Brain microvascular endothelial cell (primary cell): ENCODE results near the gene ANKRD40.

Source experiments
- DNase-seq: peaks from one replicate; pipeline ENCODE4 v3.0.0-alpha.2; 2020
- H3K27ac ChIP-seq: fragments of 250-450 bp; sonication (Bioruptor Pico); 2 replicates; pipeline ENCODE4 v1.5.1; 2020; ENCODE audit warnings: mild to moderate bottlenecking, moderate library complexity
- H3K27me3 ChIP-seq: fragments of 250-450 bp; sonication (Bioruptor Pico); replicated peaks from 2 replicates; pipeline ENCODE4 v1.5.1; 2020; ENCODE audit warnings: mild to moderate bottlenecking
- H3K36me3 ChIP-seq: fragments of 250-450 bp; sonication (Bioruptor Pico); replicated peaks from 2 replicates; pipeline ENCODE4 v1.5.1; 2020; ENCODE audit warnings: mild to moderate bottlenecking
- H3K4me3 ChIP-seq: 2 replicates; pipeline ENCODE4 v1.5.1; 2011; ENCODE audit warnings: low read depth, mild to moderate bottlenecking, control low read depth, low read length, moderate library complexity
- in situ Hi-C: cut with HindIII; loops from 2 replicates; pipeline ENCODE4 v1.10.0; 2017; ENCODE audit warnings: low sequenced_read_pairs, low pct_ligation_motif_present
- TF ChIP-seq, protein P1 (sequence below): IDR thresholded peaks from 2 replicates; pipeline ENCODE4 v1.5.1; 2011; ENCODE audit warnings: low read depth, mild to moderate bottlenecking, moderate library complexity, low read length, control low read depth, inconsistent platforms; ENCODE audit errors: missing control alignments

The ANKRD40 gene, protein sequence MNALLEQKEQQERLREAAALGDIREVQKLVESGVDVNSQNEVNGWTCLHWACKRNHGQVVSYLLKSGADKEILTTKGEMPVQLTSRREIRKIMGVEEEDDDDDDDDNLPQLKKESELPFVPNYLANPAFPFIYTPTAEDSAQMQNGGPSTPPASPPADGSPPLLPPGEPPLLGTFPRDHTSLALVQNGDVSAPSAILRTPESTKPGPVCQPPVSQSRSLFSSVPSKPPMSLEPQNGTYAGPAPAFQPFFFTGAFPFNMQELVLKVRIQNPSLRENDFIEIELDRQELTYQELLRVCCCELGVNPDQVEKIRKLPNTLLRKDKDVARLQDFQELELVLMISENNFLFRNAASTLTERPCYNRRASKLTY

DNA sequence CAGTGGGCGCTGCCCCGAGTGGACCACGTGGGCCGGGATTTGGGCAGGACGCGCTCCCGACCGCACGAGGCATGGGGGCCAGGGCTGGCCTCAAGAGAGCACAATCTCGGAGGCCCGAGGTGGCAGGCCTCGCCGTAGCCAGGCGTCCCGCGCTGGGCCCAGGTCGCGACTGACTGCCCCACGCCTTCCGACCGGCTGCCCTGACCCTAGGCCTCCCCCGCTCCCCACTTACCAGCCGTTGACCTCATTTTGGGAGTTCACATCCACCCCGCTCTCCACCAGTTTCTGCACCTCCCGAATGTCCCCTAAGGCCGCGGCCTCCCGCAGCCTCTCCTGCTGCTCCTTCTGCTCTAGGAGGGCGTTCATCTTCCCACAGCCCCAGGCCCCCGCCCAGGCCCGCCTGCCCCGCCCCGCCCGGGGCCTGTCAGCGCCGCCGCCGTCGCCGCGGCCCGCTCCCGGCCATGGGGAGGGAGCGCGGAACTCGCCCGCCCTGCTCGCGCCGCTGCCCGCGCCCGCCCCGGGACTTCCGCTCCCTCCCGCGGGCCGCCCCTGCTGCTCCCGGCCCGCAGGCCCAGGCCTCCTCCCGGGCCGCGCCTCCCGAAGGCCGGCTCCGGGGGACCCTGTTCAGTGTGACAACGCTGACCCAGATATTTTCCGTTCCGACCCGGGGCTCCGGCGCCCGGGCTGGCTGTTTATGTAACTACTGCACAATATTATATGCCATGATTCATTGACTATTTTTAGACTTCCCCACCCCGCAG lies at the start of gene ANKRD40:
ANKRD40 (minus strand) TSS at position 626 of the 761 bp plus-strand sequence; CDS start at position 366, 260 bp downstream.
- peaks cover 3% of the 10 kb centered on the region for H3K36me3 ChIP-seq
- H3K4me3 ChIP-seq = peak within 1 kb of the TSS; percentile 90
- in situ Hi-C loops = no loop called here
- H3K27ac ChIP-seq = peak within 1 kb of the TSS; percentile 83
- TF ChIP-seq, protein P1, sequence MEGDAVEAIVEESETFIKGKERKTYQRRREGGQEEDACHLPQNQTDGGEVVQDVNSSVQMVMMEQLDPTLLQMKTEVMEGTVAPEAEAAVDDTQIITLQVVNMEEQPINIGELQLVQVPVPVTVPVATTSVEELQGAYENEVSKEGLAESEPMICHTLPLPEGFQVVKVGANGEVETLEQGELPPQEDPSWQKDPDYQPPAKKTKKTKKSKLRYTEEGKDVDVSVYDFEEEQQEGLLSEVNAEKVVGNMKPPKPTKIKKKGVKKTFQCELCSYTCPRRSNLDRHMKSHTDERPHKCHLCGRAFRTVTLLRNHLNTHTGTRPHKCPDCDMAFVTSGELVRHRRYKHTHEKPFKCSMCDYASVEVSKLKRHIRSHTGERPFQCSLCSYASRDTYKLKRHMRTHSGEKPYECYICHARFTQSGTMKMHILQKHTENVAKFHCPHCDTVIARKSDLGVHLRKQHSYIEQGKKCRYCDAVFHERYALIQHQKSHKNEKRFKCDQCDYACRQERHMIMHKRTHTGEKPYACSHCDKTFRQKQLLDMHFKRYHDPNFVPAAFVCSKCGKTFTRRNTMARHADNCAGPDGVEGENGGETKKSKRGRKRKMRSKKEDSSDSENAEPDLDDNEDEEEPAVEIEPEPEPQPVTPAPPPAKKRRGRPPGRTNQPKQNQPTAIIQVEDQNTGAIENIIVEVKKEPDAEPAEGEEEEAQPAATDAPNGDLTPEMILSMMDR = no peak
- DNase-seq = peak; percentile 91
- no peaks in the 10 kb centered on the region for H3K27me3 ChIP-seq

DNA sequence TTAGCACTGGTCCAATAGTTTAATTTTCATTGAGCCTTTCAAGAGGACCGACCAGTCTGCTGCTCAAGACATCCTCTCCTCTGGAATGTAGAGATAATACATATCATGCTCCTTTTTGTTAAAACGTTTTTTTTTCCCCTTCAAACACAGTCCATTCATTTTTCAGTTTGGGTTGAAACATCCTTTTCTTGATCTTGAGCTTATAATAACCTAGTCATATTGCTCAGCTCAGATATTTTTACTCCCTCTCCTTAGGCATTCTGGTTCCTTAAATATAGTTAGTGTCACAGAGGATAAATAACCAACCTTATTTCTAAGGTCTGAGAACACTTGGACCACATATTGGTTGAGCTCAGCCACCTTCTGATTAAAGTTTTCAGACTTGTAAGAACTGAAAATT lies 46.8 kb upstream of the ANKRD40 start:
- TF ChIP-seq, protein P1 = no peak
- Histone ChIP-seq H3K27ac (no peak overlapping the region), H3K36me3 (peaks cover 35% of the 10 kb centered on the region), H3K4me3 (no peak overlapping the region), H3K27me3 (no peaks in the 10 kb centered on the region)
- DNase-seq = no peak
- in situ Hi-C loops = no loop called here

DNA sequence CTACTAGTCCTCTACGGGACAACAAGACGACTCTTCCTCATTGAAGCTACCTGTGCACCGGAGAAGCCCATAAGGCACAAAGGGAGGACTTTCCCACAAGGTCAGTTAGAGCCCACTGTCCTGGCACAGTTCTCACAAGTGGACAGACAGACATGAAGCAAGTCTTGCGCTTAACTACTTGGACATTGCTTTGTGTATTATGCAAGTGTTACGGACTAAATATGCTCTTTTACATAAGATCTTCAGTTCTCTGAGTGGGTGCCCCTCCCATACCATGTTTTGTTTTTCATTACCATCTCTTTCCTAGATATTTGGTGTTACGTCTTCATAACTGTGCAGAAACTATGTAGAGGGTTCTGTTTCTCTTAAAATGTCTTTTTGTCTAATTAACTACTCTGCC lies 41.5 kb upstream of the ANKRD40 start:
- no peaks in the 10 kb centered on the region for H3K27me3 ChIP-seq
- peaks cover 74% of the 10 kb centered on the region for H3K36me3 ChIP-seq
- no peak for DNase-seq
- in situ Hi-C loops = no loop called here
- H3K27ac ChIP-seq = no peak overlapping the region
- H3K4me3 ChIP-seq = no peak overlapping the region
- TF ChIP-seq, protein P1 = no peak

DNA sequence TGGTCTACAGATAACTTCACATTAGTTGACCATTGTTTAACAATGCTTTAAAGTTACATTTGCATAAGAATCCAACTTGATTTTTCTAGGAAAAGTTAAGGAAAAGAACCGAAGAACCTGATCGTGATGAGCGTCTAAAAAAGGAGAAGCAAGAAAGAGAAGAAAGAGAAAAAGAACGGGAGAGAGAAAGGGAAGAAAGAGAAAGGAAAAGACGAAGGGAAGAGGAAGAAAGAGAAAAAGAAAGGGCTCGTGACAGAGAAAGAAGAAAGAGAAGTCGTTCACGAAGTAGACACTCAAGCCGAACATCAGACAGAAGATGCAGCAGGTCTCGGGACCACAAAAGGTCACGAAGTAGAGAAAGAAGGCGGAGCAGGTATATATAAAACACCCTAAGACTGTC lies 37.9 kb upstream of the ANKRD40 start:
- no peak overlapping the region for H3K4me3 ChIP-seq
- no peaks in the 10 kb centered on the region for H3K27me3 ChIP-seq
- H3K36me3 ChIP-seq = peaks cover 85% of the 10 kb centered on the region
- TF ChIP-seq, protein P1 = no peak
- H3K27ac ChIP-seq = no peak overlapping the region
- in situ Hi-C loops = no loop called here
- no peak for DNase-seq

DNA sequence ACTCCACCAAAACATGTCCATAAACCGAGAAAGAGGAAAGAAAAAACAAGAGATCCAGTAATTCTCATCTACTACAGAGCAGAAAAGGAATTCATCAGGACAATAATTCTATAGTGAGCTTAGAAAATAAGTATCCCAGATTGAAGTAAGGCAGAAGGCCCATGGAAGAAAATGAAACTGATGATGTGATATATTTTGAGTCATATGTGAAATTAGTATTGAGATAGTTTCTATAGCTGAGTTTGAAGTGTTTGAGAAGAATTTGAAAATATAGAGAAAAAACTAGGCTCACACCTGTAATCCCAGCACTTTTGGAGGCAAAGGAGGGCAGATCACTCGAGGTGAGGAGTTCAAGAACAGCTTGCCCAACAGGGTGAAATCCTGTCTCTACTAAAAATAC lies 31.4 kb upstream of the ANKRD40 start:
- Histone ChIP-seq H3K36me3 (peaks cover 48% of the 10 kb centered on the region), H3K4me3 (no peak overlapping the region), H3K27ac (no peak overlapping the region), H3K27me3 (no peaks in the 10 kb centered on the region)
- no peak for DNase-seq
- in situ Hi-C loops = no loop called here
- TF ChIP-seq, protein P1 = no peak
